Activated T-cell treated with anti-CD3 and anti-CD28 coated beads, Interleukin-2, amount 50 U/mL, for 4 hours (primary cell): Measurements from ENCODE around the gene HPSE2. TPM values are rescaled to one million over a fixed set of nuclear protein-coding genes. Genes with fewer than 3 reads are reported as not detected.

Experiments
- ATAC-seq, 2 donors: fragments of 200-7000 bp; cut with Tn5 transposase; one replicate each; pipeline ENCODE4 v1.10.0; 2021
- DNase-seq: peaks from one replicate; pipeline ENCODE4 v3.0.0-alpha.2; 2020
- H3K27me3 Mint-ChIP-seq: one replicate; pipeline ENCODE4 v1.8.0; 2021; ENCODE audit warnings: low read depth, mixed read lengths
- H3K36me3 Mint-ChIP-seq: one replicate; pipeline ENCODE4 v1.8.0; 2022; ENCODE audit warnings: mixed read lengths; ENCODE audit not compliant: insufficient read depth
- H3K4me1 Mint-ChIP-seq: one replicate; pipeline ENCODE4 v1.8.0; 2021; ENCODE audit warnings: low read depth, mixed read lengths
- H3K4me3 Mint-ChIP-seq: one replicate; pipeline ENCODE4 v1.8.0; 2021; ENCODE audit warnings: mild to moderate bottlenecking, moderate library complexity, mixed read lengths
- H3K9me3 Mint-ChIP-seq: one replicate; pipeline ENCODE4 v1.8.0; 2021; ENCODE audit warnings: mixed read lengths
- total RNA-seq, 3 donors: library from RNA; stranded (reverse); gene quantifications; one replicate each; pipeline ENCODE4 v1.2.1, GENCODE V29; 2021

HPSE2 gene
- total RNA-seq, 3 donors from 2014 or later, result not detected

DNA sequence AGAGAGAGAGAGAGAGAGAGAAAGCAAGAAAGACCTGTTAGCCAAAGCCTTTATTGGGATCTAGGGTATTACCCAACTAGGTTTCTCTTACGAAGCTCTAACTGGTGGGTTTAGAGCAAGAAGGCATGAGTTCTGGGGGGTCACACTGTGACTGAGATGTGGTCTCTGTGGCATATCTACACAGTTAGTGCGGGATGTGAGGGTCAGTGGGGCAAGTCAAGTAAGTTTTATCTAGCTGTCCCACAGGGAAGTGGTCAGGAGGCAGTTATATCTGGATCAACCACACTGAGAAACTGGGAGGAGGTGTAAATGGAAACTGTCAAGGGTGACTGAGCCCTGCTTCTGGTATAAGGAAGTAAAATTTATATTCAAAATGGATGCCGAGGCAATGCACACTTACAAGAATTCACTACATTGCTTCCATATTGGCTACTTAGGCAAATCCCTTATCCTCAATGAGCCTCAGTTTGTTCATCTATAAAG is 457.3 kb downstream of the HPSE2 start:
- DNase-seq, result no peak

DNA sequence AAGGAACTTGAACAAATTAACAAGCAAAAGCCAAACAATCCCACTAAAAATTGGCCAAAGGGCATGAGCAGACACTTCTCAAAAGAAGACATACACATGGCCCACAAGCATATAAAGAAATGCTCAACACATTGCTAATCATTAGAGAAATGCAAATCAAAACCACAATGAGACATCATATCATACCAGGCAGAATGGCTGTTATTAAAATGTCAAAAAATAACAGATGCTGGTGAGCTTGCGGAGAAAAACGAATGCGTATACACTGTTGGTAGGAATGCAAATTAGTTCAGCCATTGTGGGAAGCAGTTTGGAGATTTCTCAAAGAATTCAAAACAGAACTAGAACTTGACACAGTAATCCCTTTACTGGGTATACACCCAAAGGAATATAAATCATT is 477.2 kb downstream of the HPSE2 start:
- H3K9me3 Mint-ChIP-seq, result peaks cover 3% of the 10 kb centered on the region
- no peaks in the 10 kb centered on the region for H3K27me3 Mint-ChIP-seq
- ATAC-seq (no peak), DNase-seq (no peak)
- no peaks in the 10 kb centered on the region for H3K36me3 Mint-ChIP-seq
- no peak overlapping the region for H3K4me3 Mint-ChIP-seq
- H3K4me1 Mint-ChIP-seq, result no peaks in the 10 kb centered on the region

More for the DNA sequence above, 457.3 kb downstream of the HPSE2 start:
- no peak for ATAC-seq
- Mint-ChIP-seq H3K4me1 (no peaks in the 10 kb centered on the region), H3K9me3 (no peaks in the 10 kb centered on the region), H3K4me3 (no peak overlapping the region), H3K27me3 (no peaks in the 10 kb centered on the region), H3K36me3 (no peaks in the 10 kb centered on the region)

DNA sequence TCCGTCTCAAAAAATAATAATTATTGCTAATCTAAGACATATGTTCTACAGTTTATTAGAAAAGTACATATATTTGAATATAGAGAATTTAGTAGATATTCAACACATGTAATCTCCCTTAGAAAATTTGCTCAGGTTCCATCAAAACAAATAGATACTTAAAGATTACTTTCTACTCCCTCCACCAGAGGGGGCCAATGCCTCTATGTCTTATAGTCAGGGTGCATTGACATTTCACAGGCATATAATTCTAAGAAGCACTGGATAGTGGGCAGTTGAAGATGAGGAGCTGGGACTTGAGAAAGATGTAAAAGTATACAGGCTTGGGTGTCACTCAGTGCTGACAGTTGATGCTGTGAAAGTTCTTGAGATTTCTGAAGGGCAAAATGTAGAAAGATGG is 487.4 kb downstream of the HPSE2 start:
- DNase-seq (no peak), ATAC-seq (no peak)
- no peaks in the 10 kb centered on the region for H3K4me1 Mint-ChIP-seq
- H3K4me3 Mint-ChIP-seq, result no peak overlapping the region
- H3K27me3 Mint-ChIP-seq, result peaks cover 7% of the 10 kb centered on the region
- H3K9me3 Mint-ChIP-seq, result peaks cover 4% of the 10 kb centered on the region
- no peaks in the 10 kb centered on the region for H3K36me3 Mint-ChIP-seq

DNA sequence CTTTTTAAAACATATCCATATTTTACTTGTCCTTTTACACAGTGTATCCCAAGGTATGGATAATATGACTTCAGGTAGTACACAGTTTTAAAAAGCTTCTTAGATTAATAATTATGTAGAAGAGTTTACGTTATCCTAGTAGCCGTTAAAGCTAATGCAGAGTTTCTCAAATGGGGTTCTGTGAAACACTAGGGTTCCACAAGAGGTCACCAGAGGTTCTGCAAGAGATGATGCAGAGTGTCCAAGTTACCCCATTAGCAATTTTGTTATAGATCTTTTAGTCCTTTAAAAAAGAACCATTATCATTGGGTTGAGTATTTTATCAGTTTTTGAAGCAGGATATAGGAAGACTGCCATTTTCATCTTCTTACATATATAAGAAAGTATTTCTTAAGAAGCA is 490.0 kb downstream of the HPSE2 start:
- ATAC-seq (no peak), DNase-seq (no peak)
- no peaks in the 10 kb centered on the region for H3K9me3 Mint-ChIP-seq
- no peak overlapping the region for H3K4me3 Mint-ChIP-seq
- H3K4me1 Mint-ChIP-seq, result no peaks in the 10 kb centered on the region
- H3K36me3 Mint-ChIP-seq, result no peaks in the 10 kb centered on the region
- H3K27me3 Mint-ChIP-seq, result peaks cover 3% of the 10 kb centered on the region

DNA sequence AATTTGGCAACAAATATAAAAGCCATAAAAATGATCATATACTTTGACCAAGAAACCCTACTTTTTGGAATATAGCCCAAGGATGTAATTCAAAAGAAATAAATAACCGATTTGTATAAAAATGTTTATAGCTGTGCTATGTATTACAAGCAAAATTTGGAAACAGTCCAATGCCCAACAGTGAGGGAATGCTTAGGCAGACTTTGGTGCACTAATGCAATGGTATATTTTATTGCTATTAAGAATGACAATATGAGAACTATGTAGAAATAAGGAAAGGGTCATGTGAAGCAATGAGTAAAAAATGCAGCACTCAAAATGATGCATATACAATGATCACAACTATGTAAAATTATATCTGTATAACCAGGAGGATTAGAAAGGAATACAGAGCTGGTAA is 515.1 kb downstream of the HPSE2 start:
- DNase-seq, result no peak
- no peaks in the 10 kb centered on the region for H3K9me3 Mint-ChIP-seq
- no peak overlapping the region for H3K4me3 Mint-ChIP-seq
- no peaks in the 10 kb centered on the region for H3K27me3 Mint-ChIP-seq
- no peaks in the 10 kb centered on the region for H3K36me3 Mint-ChIP-seq
- H3K4me1 Mint-ChIP-seq, result no peaks in the 10 kb centered on the region
- no peak for ATAC-seq

DNA sequence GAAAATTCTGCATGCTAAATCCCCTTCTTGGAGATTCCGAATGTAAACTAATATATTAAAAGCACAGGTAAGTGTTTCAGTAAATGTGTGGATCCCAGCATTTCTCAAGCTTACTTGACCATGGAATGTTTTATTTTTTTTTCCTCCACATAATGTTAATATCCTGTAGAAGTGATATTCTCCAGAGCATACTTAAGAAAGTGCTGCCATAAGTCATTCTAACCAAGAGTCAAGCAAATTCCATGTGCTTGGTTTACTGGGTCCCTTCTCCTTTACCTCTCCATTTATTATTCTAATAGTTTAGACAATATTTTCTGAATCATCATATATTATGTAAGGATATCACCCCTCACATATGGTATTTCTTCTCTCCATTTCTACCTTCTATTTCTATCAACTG is 522.1 kb downstream of the HPSE2 start:
- DNase-seq (no peak), ATAC-seq (no peak)
- H3K27me3 Mint-ChIP-seq, result no peaks in the 10 kb centered on the region

DNA sequence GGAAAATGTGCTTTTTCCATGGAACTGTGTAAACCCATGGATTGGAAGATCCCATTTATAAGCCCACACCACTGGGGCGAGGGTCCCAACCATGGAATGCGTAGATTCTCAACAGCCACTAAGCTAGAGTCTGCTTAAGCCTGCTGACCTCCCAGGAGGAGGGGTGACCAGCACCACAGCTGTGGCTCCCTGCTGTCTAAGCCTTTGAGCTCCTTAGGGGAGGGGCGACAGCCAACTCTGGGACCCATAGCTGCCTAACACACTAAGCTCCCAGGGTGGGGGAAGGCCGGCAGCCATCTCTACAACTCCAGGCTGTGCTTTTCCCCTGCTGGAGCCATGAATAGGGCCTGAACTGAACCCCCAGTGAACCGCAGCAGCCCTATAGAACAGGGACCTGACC is 539.1 kb downstream of the HPSE2 start:
- Mint-ChIP-seq H3K9me3 (no peaks in the 10 kb centered on the region), H3K27me3 (peaks cover 19% of the 10 kb centered on the region), H3K36me3 (no peaks in the 10 kb centered on the region), H3K4me3 (no peak overlapping the region), H3K4me1 (no peaks in the 10 kb centered on the region)
- DNase-seq, result no peak
- ATAC-seq, result no peak

More for the DNA sequence above, 522.1 kb downstream of the HPSE2 start:
- no peak overlapping the region for H3K4me3 Mint-ChIP-seq
- H3K4me1 Mint-ChIP-seq, result no peaks in the 10 kb centered on the region
- no peaks in the 10 kb centered on the region for H3K36me3 Mint-ChIP-seq
- no peaks in the 10 kb centered on the region for H3K9me3 Mint-ChIP-seq

DNA sequence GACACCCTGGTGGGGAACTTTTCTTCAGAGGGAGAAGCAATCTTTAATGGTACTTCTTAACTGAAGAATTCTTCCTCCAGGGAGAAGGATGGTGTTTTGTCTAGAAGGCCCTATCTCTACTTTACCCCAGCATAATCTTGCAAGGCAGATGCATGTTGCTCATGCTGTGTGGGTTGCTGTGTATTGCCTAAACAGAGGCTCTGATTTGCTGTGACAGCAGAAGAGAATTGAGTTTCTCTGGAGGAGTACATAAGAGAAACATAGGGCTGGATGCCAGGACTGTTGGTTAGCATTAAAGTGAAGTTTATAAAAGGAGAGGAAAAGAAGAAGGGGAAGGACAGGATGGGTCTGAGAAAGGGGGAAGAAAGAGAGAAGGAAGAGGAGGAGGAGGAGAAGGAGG is 540.8 kb downstream of the HPSE2 start:
- no peak overlapping the region for H3K4me3 Mint-ChIP-seq
- no peaks in the 10 kb centered on the region for H3K4me1 Mint-ChIP-seq
- H3K27me3 Mint-ChIP-seq, result peaks cover 19% of the 10 kb centered on the region
- H3K9me3 Mint-ChIP-seq, result no peaks in the 10 kb centered on the region
- no peaks in the 10 kb centered on the region for H3K36me3 Mint-ChIP-seq
- DNase-seq, result no peak
- no peak for ATAC-seq

DNA sequence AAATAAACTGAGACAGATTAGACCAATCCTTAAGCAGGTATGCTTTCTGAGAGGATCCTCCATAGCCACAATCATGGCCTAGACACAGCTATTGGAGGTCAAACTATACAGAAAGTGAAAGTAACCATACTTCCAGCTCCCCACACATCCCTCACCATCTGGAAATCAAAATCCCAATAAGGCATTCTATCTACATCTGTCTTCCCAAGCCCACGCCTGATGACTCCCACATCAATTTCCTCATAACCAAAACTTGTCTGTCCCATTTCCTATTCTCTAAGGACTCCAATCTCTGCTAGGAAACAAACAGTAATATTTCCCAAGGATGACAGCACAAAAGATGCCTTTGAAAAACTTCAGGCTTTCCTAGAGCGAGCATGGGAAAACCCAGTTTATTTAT is 541.6 kb downstream of the HPSE2 start:
- Mint-ChIP-seq H3K4me1 (no peaks in the 10 kb centered on the region), H3K27me3 (peaks cover 19% of the 10 kb centered on the region), H3K4me3 (no peak overlapping the region), H3K9me3 (no peaks in the 10 kb centered on the region), H3K36me3 (no peaks in the 10 kb centered on the region)
- ATAC-seq, result no peak
- no peak for DNase-seq

DNA sequence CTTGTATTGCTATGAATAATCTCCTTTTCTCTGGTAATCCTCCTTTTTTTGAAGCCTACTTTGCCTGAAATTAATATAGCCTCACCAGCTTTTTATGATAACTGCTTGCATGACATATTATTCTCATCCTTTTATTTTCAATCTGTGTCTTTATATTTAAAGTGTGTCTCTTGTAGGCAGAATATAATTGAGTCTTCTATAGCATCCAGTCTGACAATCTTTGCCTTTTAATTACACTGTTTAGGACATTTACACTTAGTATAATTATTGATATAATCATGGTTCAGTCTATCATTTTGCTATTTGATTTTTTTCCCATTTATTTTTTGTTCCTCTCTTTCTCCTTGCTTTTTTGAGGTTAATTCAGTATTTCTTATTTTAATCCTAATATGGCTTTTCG is 548.0 kb downstream of the HPSE2 start:
- Mint-ChIP-seq H3K9me3 (peaks cover 10% of the 10 kb centered on the region), H3K4me1 (no peaks in the 10 kb centered on the region), H3K36me3 (no peaks in the 10 kb centered on the region), H3K27me3 (peaks cover 10% of the 10 kb centered on the region), H3K4me3 (no peak overlapping the region)
- DNase-seq (no peak), ATAC-seq (no peak)

DNA sequence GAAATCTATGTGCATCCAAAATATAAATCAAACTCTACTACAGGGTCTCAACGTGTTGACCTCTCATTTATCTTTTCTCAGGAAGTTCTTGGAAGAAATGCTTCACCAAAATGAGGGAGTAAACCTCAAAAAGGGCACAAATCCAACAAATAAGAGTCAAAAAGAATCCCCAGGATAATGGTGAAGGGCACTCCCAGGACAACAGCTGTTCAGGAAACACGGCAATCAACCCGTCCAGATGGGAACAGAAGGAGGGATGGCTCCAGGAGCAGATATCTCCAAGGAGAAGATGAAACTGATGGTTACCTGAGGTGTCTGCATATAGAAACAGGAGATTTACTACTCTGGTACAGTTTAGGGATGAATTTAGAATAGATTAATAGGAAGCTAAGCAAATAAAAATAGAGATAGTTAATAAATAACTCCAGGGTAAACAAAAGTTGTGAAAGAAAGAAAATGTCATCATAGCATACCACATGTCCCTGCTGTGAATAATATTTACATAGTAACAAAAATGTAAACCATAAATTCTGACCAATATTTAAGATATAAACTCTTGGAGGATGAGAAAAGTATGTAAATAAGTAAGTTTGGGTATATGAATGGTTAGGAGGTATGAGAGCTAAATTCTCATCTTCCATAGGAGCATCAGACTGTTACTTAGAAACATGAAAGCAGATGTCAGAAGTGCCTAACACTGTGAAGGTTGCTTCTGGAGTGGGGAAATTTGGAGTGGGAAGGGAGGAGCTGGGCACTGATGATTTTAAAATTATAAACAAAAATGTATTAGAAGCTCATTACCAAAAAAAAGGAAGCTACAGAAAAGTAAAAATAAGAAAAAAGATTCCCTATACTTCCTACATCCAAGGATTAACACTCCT is 551.4 kb downstream of the HPSE2 start:
- no peak for ATAC-seq
- Mint-ChIP-seq H3K27me3 (peaks cover 13% of the 10 kb centered on the region), H3K4me3 (no peak overlapping the region), H3K9me3 (peaks cover 10% of the 10 kb centered on the region), H3K36me3 (no peaks in the 10 kb centered on the region), H3K4me1 (no peaks in the 10 kb centered on the region)
- DNase-seq, result no peak

DNA sequence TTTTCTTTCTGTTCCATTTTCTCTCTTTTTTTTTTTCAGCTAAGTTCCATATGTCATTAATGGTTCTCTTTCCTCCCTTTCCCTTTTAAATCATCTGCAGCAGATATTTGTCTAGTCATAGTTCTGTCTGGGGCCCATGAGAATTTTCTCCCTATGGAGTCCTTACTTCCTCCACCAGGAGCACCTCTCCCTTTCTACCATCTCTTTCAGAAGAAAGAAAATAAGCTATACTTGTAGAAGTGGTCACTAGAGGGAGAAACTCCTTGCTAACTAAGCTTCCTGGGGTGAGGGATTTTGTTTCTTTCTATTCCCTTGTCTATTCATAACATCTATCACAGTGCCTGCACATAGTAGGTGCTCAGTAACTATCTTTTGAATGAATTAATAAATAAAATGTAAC is 558.8 kb downstream of the HPSE2 start:
- DNase-seq (no peak), ATAC-seq (no peak)
- peaks cover 6% of the 10 kb centered on the region for H3K27me3 Mint-ChIP-seq
- H3K4me1 Mint-ChIP-seq, result no peaks in the 10 kb centered on the region
- no peaks in the 10 kb centered on the region for H3K36me3 Mint-ChIP-seq
- no peak overlapping the region for H3K4me3 Mint-ChIP-seq
- no peaks in the 10 kb centered on the region for H3K9me3 Mint-ChIP-seq

DNA sequence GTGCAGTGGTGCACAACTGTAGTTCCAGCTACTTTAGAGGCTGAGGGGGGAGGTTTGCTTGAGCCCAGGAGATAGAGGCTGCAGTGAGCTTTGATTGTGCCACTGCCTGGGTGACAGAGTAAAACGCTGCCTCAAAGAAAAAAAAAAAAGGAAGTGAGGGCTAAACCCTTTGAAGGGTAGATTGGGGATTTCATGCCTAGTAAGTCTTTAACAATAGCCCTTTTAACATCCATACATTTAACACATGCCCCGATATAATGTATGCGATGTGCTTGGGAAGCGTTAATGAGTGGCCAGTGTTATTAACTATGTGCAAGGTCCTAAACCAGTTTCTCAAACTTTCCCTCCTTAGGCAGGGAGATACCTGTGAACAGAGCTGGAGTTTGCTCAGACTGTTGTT is 559.8 kb downstream of the HPSE2 start:
- H3K4me1 Mint-ChIP-seq, result no peaks in the 10 kb centered on the region
- no peak for DNase-seq
- H3K9me3 Mint-ChIP-seq, result no peaks in the 10 kb centered on the region
- no peak overlapping the region for H3K4me3 Mint-ChIP-seq
- no peak for ATAC-seq
- no peaks in the 10 kb centered on the region for H3K36me3 Mint-ChIP-seq
- H3K27me3 Mint-ChIP-seq, result peaks cover 7% of the 10 kb centered on the region

DNA sequence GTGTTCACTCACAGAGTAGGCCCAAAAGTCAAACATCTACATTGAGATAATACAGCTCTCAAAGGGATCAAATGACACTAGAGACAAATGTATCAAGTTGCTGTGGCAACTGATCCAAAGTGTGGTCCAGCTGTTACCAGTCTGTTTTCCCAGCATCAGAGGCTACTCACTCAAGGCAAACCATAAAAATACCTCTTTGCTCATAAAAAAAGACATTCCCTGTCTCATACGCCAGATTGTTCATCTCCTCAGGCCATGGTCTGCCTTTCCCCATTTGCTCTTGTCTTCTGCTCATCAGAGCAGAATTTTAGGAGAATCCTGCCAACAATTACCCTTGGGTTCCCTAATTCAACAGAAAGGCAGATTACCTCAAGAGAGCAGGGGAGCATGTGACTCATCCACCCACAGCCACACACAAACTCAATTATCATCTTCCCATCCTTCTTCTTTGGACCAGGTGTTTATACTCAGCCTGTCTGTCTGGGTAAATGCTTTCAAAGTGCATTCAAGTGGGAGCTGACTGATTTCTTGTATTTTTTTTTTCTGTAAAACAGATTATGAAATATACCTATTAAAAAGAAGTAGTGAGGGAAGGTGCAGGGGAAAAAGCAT is 562.4 kb downstream of the HPSE2 start:
- no peaks in the 10 kb centered on the region for H3K36me3 Mint-ChIP-seq
- H3K4me3 Mint-ChIP-seq, result no peak overlapping the region
- no peaks in the 10 kb centered on the region for H3K4me1 Mint-ChIP-seq
- peaks cover 4% of the 10 kb centered on the region for H3K27me3 Mint-ChIP-seq
- no peak for DNase-seq
- no peak for ATAC-seq
- H3K9me3 Mint-ChIP-seq, result no peaks in the 10 kb centered on the region

DNA sequence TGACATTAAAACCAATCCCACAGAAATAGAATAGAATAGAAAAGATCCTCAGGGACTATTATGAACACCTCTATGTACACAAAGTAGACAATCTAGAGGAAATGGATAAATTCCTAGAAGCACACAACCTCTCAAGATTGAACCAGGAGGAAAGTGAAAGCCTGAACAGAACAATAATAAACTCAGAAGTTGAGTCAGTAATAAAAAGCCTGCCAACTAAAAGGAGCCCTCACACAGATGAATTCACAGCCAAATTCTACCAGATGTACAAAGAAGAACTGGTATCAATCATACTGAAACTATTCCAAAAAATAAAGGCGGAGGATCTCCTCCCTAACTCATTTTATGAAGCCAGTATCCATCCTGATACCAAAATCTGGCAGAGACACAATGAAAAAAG is 568.6 kb downstream of the HPSE2 start:
- Mint-ChIP-seq H3K4me1 (no peaks in the 10 kb centered on the region), H3K9me3 (no peaks in the 10 kb centered on the region), H3K36me3 (no peaks in the 10 kb centered on the region), H3K27me3 (peaks cover 15% of the 10 kb centered on the region), H3K4me3 (no peak overlapping the region)
- DNase-seq (no peak), ATAC-seq (no peak)
